ENCODE results near the gene KCNQ1.

- TF ChIP-seq CTCF (optimal IDR thresholded peaks at IDR 0.05 in 1 of 3, IDR thresholded peaks at IDR 0.05 in 1 of 3, conservative IDR thresholded peaks at IDR 0.05 in 1 of 3; ENCODE audit: extremely low read depth in 1 of 3, insufficient read depth in 2 of 3, low read length in 3 of 3) (no peak), EZH2 (IDR thresholded peaks at IDR 0.05; ENCODE audit: low read length) (no peak)
Observed at GRCh38 chr11:2531987-2532703, 87.3 kb downstream of the KCNQ1 start.

All from keratinocyte (primary cell).